AG04450 (cell line): ENCODE data around the gene EIF1AD. TPM values are rescaled to one million over a fixed set of nuclear protein-coding genes. Genes with fewer than 3 reads are reported as not detected.

ENCODE experiments used
- CTCF ChIA-PET: fragments of 300-600, 350-600 bp; formaldehyde crosslinking; extraction: SDS; loops from one replicate; lab custom pipeline; 2022; ENCODE audit warnings: antibody characterized with exemption, inconsistent platforms; lab: Charles Lee
- POLR2A ChIA-PET: fragments of 350-600 bp; formaldehyde crosslinking; extraction: SDS; loops from one replicate; lab custom pipeline; 2021; ENCODE audit warnings: antibody characterized with exemption, inconsistent platforms; lab: Yijun Ruan, JAX
- DNase-seq: peaks from one replicate; pipeline ENCODE4 v3.0.0-alpha.2; 2011; ENCODE audit warnings: low read depth, low spot score
- H3K27ac ChIP-seq: one replicate; pipeline ENCODE4 v1.5.1; 2012; ENCODE audit warnings: low read depth, low read length, control low read depth
- H3K27me3 ChIP-seq: one replicate; pipeline ENCODE4 v1.6.0; 2012; ENCODE audit warnings: low read length; ENCODE audit not compliant: control insufficient read depth, insufficient read depth
- H3K4me3 ChIP-seq: 2 replicates; pipeline ENCODE4 v1.5.1; 2011; ENCODE audit warnings: mild to moderate bottlenecking, low read depth, low read length, control low read depth
- H3K9me3 ChIP-seq: 2 replicates; pipeline ENCODE4 v1.5.1; 2012; ENCODE audit warnings: low read length; ENCODE audit not compliant: control insufficient read depth, insufficient read depth
- polyA plus RNA-seq: library from polyadenylated mRNA; depleted of rRNA; stranded (reverse); fragments of >200 nt; gene quantifications from 2 replicates; pipeline ENCODE4 v1.2.3, GENCODE V29; 2011
- TF ChIP-seq, protein P1 (sequence below): IDR thresholded peaks from 2 replicates; pipeline ENCODE4 v1.5.1; 2011; ENCODE audit warnings: low read depth, low read length, control low read depth, inconsistent platforms

EIF1AD gene
- polyA plus RNA-seq, 1 experiment, result 23.9 TPM

DNA sequence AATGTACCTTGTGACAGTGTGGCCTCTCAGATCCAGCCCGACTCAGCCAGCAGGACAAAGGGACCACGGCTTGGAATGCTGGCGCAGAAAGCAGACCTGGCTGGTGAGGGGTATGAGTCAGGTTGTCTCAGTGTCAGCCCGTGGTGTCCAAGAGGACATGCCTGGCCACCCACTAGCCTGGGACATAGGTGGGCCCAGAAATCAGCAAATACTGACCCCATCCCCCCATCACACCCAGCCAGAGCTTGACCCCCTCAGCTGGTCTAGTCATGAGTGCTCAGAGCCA, 4.9 kb upstream of the EIF1AD start:
- TF ChIP-seq, protein P1, sequence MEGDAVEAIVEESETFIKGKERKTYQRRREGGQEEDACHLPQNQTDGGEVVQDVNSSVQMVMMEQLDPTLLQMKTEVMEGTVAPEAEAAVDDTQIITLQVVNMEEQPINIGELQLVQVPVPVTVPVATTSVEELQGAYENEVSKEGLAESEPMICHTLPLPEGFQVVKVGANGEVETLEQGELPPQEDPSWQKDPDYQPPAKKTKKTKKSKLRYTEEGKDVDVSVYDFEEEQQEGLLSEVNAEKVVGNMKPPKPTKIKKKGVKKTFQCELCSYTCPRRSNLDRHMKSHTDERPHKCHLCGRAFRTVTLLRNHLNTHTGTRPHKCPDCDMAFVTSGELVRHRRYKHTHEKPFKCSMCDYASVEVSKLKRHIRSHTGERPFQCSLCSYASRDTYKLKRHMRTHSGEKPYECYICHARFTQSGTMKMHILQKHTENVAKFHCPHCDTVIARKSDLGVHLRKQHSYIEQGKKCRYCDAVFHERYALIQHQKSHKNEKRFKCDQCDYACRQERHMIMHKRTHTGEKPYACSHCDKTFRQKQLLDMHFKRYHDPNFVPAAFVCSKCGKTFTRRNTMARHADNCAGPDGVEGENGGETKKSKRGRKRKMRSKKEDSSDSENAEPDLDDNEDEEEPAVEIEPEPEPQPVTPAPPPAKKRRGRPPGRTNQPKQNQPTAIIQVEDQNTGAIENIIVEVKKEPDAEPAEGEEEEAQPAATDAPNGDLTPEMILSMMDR, result no peak
- DNase-seq, result no peak
- CTCF ChIA-PET, result interaction anchor here (0.9 to 1.3 kb wide), 2 partner anchors 16 to 31 kb away, joined by 3 to 7 read pairs; no protein-coding TSS in a partner anchor
- H3K27ac ChIP-seq, result no peak overlapping the region
- POLR2A ChIA-PET, result interaction anchor here (0.6 kb wide), 1 partner anchor 246 kb away, joined by 4 read pairs; no protein-coding TSS in a partner anchor
- H3K9me3 ChIP-seq, result no peaks in the 10 kb centered on the region; the same call in 1 of the 2 replicates
- H3K27me3 ChIP-seq, result no peaks in the 10 kb centered on the region
- H3K4me3 ChIP-seq, result no peak overlapping the region

DNA sequence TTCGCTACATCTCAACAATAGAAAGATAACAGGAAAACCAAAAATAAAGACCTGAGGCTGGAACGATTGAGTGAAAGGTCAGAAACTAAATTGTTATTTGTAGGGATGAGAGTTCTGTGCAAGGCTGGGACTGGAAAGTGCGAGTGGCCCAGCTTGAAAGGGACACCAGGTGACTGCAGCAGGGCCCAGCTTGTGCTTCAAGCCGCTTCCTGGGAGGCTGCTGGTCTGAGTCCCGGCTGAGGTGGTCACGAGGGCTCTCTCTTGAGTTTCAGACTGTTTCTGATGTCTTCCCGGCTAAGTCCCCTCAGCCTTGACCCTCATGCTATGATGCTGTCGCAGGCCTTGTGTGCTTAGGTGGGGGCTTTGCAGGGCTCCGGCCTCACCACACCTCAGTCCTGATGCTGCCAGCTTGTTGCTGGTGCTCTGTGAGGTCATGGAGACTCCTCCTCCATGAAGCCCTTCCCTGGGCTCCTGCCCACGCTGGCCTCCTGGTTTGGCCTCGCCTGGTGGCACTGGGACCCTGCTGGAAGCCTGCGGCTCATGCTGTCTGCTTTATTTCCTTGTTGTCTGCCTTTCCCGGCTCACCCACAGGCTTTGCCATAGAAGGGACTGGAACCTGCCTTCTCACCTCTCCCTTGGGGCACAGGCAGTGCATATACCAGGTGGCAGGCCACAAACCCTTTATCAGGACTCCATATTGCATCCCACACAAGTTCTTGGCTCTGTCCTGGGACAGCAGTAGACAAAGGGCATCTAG, 4.4 kb upstream of the EIF1AD start:
- POLR2A ChIA-PET, result interaction anchor here (0.6 kb wide), 1 partner anchor 246 kb away, joined by 4 read pairs; no protein-coding TSS in a partner anchor
- H3K27me3 ChIP-seq, result no peaks in the 10 kb centered on the region
- H3K9me3 ChIP-seq, result no peaks in the 10 kb centered on the region; the same call in 1 of the 2 replicates
- DNase-seq, result no peak
- TF ChIP-seq, protein P1, result no peak
- no peak overlapping the region for H3K27ac ChIP-seq
- no peak overlapping the region for H3K4me3 ChIP-seq
- CTCF ChIA-PET, result interaction anchor here (0.9 kb wide), 1 partner anchor 17 kb away, joined by 3 read pairs; no protein-coding TSS in a partner anchor

DNA sequence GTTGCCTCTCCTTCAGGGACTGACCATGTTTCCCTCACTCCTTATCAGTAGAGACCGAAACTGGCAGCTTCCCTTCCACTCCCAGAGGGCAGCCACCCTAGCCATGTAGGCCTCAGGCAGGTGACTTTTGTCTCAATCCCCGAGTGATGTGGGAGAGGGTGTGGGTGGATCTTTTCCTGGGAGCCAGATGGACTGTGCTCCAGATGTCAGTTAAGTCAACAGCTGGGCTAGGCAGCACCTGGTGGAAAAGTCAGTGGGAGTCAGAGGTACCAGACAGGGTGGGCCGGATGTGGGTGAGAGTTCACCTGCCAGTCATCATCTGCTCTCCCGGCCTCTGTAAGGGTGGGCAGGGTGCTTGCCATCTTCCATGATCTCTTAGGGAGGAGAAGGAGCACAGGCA, 2.2 kb upstream of the EIF1AD start:
- CTCF ChIA-PET, result interaction anchor here (1.6 kb wide), 1 partner anchor 18 kb away, joined by 5 read pairs; no protein-coding TSS in a partner anchor
- no peak overlapping the region for H3K27ac ChIP-seq
- TF ChIP-seq, protein P1, result no peak
- POLR2A ChIA-PET, result no interaction called here
- H3K4me3 ChIP-seq, result no peak overlapping the region
- H3K9me3 ChIP-seq, result no peaks in the 10 kb centered on the region; the same call in 1 of the 2 replicates
- no peak for DNase-seq
- no peaks in the 10 kb centered on the region for H3K27me3 ChIP-seq

DNA sequence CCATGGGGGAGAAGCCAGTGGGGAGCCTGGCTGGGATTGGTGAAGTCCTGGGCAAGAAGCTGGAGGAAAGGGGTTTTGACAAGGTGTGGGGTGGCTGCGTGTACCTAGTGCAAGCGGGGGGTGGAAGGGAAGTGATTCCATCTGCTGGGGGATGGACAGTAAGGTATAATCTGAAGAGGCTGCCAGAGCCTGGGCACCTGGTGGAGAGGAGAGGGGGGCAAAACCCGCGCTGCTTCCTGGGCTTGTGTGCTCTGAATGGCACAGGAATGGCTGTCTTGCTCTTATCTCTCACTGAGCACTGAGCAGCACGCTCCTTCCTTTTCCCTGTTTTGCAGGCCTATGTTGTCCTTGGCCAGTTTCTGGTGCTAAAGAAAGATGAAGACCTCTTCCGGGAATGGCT, 1.3 kb upstream of the EIF1AD start:
- TF ChIP-seq, protein P1, result no peak
- ChIA-PET POLR2A (interaction anchor here (0.7 to 1.7 kb wide), 5 partner anchors 19 to 840 kb away, joined by 3 to 8 read pairs (median 4); partner anchors contain the start of genes CFL1, FIBP, RCE1 and SART1), CTCF (interaction anchor here (0.7 to 1.2 kb wide), 3 partner anchors 19 to 143 kb away, joined by 3 to 7 read pairs (median 3); partner anchors contain the start of genes FIBP and MUS81)
- Histone ChIP-seq H3K27me3 (no peaks in the 10 kb centered on the region), H3K9me3 (no peaks in the 10 kb centered on the region; the same call in 1 of the 2 replicates), H3K4me3 (peak overlapping the region; percentile 75), H3K27ac (no peak overlapping the region)
- DNase-seq, result no peak
